Mesendoderm (in vitro differentiated cells): Measurements from ENCODE around the gene TGFBR1.

ENCODE experiments used
- DNase-seq: peaks from one replicate; pipeline ENCODE4 v3.0.0; 2013
- H2AK5ac ChIP-seq: 2 replicates; pipeline ENCODE4 v1.6.1; 2013; ENCODE audit warnings: low read length, inconsistent platforms
- H2BK120ac ChIP-seq: 2 replicates; pipeline ENCODE4 v1.6.1; 2013; ENCODE audit warnings: low read depth, mild to moderate bottlenecking, low read length, moderate library complexity, mixed read lengths
- H2BK15ac ChIP-seq: replicated peaks from 2 replicates; pipeline ENCODE4 v1.6.1; 2013; ENCODE audit warnings: low read depth, mild to moderate bottlenecking, moderate library complexity
- H2BK5ac ChIP-seq: 2 replicates; pipeline ENCODE4 v1.6.1; 2013; ENCODE audit warnings: low read length, inconsistent platforms
- H3K18ac ChIP-seq: 2 replicates; pipeline ENCODE4 v1.6.1; 2013; ENCODE audit warnings: mild to moderate bottlenecking, low read length, mixed read lengths
- H3K23ac ChIP-seq: one replicate; pipeline ENCODE4 v1.6.1; 2013; ENCODE audit warnings: low read length
- H3K27ac ChIP-seq: 2 replicates; pipeline ENCODE4 v1.5.1; 2013; ENCODE audit warnings: low read depth, mild to moderate bottlenecking, inconsistent platforms, low read length, moderate library complexity
- H3K27me3 ChIP-seq: 2 replicates; pipeline ENCODE4 v1.6.1; 2013; ENCODE audit warnings: low read length, control low read depth, mild to moderate bottlenecking, inconsistent platforms; ENCODE audit not compliant: insufficient read depth, poor library complexity
- H3K36me3 ChIP-seq: 2 replicates; pipeline ENCODE4 v1.6.1; 2013; ENCODE audit warnings: low read length, inconsistent platforms; ENCODE audit not compliant: control insufficient read depth, insufficient read depth
- H3K4ac ChIP-seq: one replicate; pipeline ENCODE4 v1.6.1; 2013; ENCODE audit warnings: low read depth, mild to moderate bottlenecking, low read length, moderate library complexity
- H3K4me1 ChIP-seq: 2 replicates; pipeline ENCODE4 v1.6.1; 2013; ENCODE audit warnings: low read depth, low read length, inconsistent platforms; ENCODE audit not compliant: control insufficient read depth
- H3K4me2 ChIP-seq: 2 replicates; pipeline ENCODE4 v1.6.1; 2013; ENCODE audit warnings: low read length
- H3K4me3 ChIP-seq: 2 replicates; pipeline ENCODE4 v1.5.1; 2013; ENCODE audit warnings: mild to moderate bottlenecking, low read length
- H3K56ac ChIP-seq: one replicate; pipeline ENCODE4 v1.6.1; 2013; ENCODE audit warnings: low read length
- H3K79me1 ChIP-seq: 2 replicates; pipeline ENCODE4 v1.6.1; 2013; ENCODE audit warnings: low read length, inconsistent platforms
- H3K79me2 ChIP-seq: 2 replicates; pipeline ENCODE4 v1.6.1; 2013; ENCODE audit warnings: mild to moderate bottlenecking, low read length; ENCODE audit not compliant: control insufficient read depth, insufficient read depth
- H3K9ac ChIP-seq: 2 replicates; pipeline ENCODE4 v1.6.1; 2013; ENCODE audit warnings: low read length, inconsistent platforms
- H4K5ac ChIP-seq: one replicate; pipeline ENCODE4 v1.6.1; 2013; ENCODE audit warnings: low read length
- H4K8ac ChIP-seq: one replicate; pipeline ENCODE4 v1.6.1; 2013; ENCODE audit warnings: low read depth, mild to moderate bottlenecking, control low read depth, low read length, moderate library complexity
- WGBS: extraction: QIAGEN DNeasy Blood & Tissue Kit; methylation state at CpG from one replicate; pipeline ENCODE4 v1.1.7; 2013; ENCODE audit warnings: low lambda C conversion rate, missing lambda C conversion rate; ENCODE audit not compliant: insufficient coverage; ENCODE audit errors: extremely low coverage; 5-methylcytosine and 5-hydroxymethylcytosine counted together

TGFBR1 gene

GRCh38 chr9:99118782-99119466 lies 14.0 kb downstream of the TGFBR1 start:
- no peak overlapping the region for H2AK5ac ChIP-seq
- no peaks in the 10 kb centered on the region for H3K27me3 ChIP-seq
- no peak overlapping the region for H3K4ac ChIP-seq
- no peak overlapping the region for H3K9ac ChIP-seq
- H4K8ac ChIP-seq, result no peak overlapping the region
- WGBS, result no CpG with 5 or more reads among the region's 7 CpGs
- no peak overlapping the region for H3K18ac ChIP-seq
- H2BK15ac ChIP-seq, result no peak overlapping the region
- no peak overlapping the region for H2BK5ac ChIP-seq
- DNase-seq, result no peak
- no peak overlapping the region for H3K23ac ChIP-seq
- H3K4me1 ChIP-seq, result no peaks in the 10 kb centered on the region
- H3K4me3 ChIP-seq, result no peak overlapping the region
- no peak overlapping the region for H3K56ac ChIP-seq
- H2BK120ac ChIP-seq, result no peak overlapping the region
- H3K4me2 ChIP-seq, result no peak overlapping the region
- no peak overlapping the region for H4K5ac ChIP-seq
- H3K79me1 ChIP-seq, result peaks cover 15% of the 10 kb centered on the region
- H3K36me3 ChIP-seq, result no peaks in the 10 kb centered on the region
- H3K27ac ChIP-seq, result no peak overlapping the region
- H3K79me2 ChIP-seq, result peaks cover 44% of the 10 kb centered on the region

- H4K8ac ChIP-seq, result no peak overlapping the region
- no peak overlapping the region for H2AK5ac ChIP-seq
- H3K36me3 ChIP-seq, result no peaks in the 10 kb centered on the region
- H2BK120ac ChIP-seq, result no peak overlapping the region
- no peak for DNase-seq
- peaks cover 11% of the 10 kb centered on the region for H3K79me1 ChIP-seq
- H3K9ac ChIP-seq, result no peak overlapping the region
- H3K18ac ChIP-seq, result no peak overlapping the region
- no peak overlapping the region for H4K5ac ChIP-seq
- no peak overlapping the region for H3K56ac ChIP-seq
- H2BK5ac ChIP-seq, result no peak overlapping the region
- H3K23ac ChIP-seq, result no peak overlapping the region
- no peaks in the 10 kb centered on the region for H3K4me1 ChIP-seq
- no peak overlapping the region for H2BK15ac ChIP-seq
- H3K79me2 ChIP-seq, result peaks cover 40% of the 10 kb centered on the region
- no peak overlapping the region for H3K27ac ChIP-seq
- H3K27me3 ChIP-seq, result no peaks in the 10 kb centered on the region
- no peak overlapping the region for H3K4ac ChIP-seq
- H3K4me2 ChIP-seq, result no peak overlapping the region
- no peak overlapping the region for H3K4me3 ChIP-seq
Observed at GRCh38 chr9:99119976-99120655, 15.2 kb downstream of the TGFBR1 start.

- no peak overlapping the region for H3K27ac ChIP-seq
- no peak overlapping the region for H3K18ac ChIP-seq
- no peak overlapping the region for H2BK15ac ChIP-seq
- H3K56ac ChIP-seq, result no peak overlapping the region
- peaks cover 37% of the 10 kb centered on the region for H3K79me2 ChIP-seq
- no peak overlapping the region for H2BK5ac ChIP-seq
- H3K4me1 ChIP-seq, result no peaks in the 10 kb centered on the region
- DNase-seq, result no peak
- no peak overlapping the region for H3K4me2 ChIP-seq
- no CpG with 5 or more reads among the region's 1 CpG for WGBS
- no peaks in the 10 kb centered on the region for H3K36me3 ChIP-seq
- no peak overlapping the region for H3K9ac ChIP-seq
- no peak overlapping the region for H3K23ac ChIP-seq
- no peak overlapping the region for H3K4me3 ChIP-seq
- H4K5ac ChIP-seq, result no peak overlapping the region
- no peak overlapping the region for H2BK120ac ChIP-seq
- H3K4ac ChIP-seq, result no peak overlapping the region
- peaks cover 12% of the 10 kb centered on the region for H3K79me1 ChIP-seq
- no peak overlapping the region for H2AK5ac ChIP-seq
- H4K8ac ChIP-seq, result no peak overlapping the region
- no peaks in the 10 kb centered on the region for H3K27me3 ChIP-seq
Observed at GRCh38 chr9:99121604-99122003, 16.7 kb downstream of the TGFBR1 start.

- Histone ChIP-seq H3K9ac (no peak overlapping the region), H2AK5ac (no peak overlapping the region), H3K4me1 (peaks cover 2% of the 10 kb centered on the region), H3K79me2 (peaks cover 35% of the 10 kb centered on the region), H3K4me3 (no peak overlapping the region), H4K8ac (no peak overlapping the region), H3K18ac (no peak overlapping the region), H3K27ac (no peak overlapping the region), H4K5ac (no peak overlapping the region), H3K79me1 (peaks cover 23% of the 10 kb centered on the region), H3K36me3 (no peaks in the 10 kb centered on the region), H2BK120ac (no peak overlapping the region), H3K27me3 (no peaks in the 10 kb centered on the region), H3K23ac (no peak overlapping the region), H3K4ac (no peak overlapping the region), H3K4me2 (no peak overlapping the region), H3K56ac (no peak overlapping the region), H2BK5ac (no peak overlapping the region), H2BK15ac (no peak overlapping the region)
- no CpG with 5 or more reads among the region's 3 CpGs for WGBS
- no peak for DNase-seq
Observed at GRCh38 chr9:99124534-99125255, 19.8 kb downstream of the TGFBR1 start.

- Histone ChIP-seq H3K4me1 (peaks cover 2% of the 10 kb centered on the region), H3K79me1 (peaks cover 26% of the 10 kb centered on the region), H4K5ac (no peak overlapping the region), H3K27ac (no peak overlapping the region), H3K23ac (no peak overlapping the region), H2BK120ac (no peak overlapping the region), H3K56ac (no peak overlapping the region), H3K27me3 (no peaks in the 10 kb centered on the region), H3K9ac (no peak overlapping the region), H2AK5ac (no peak overlapping the region), H2BK5ac (no peak overlapping the region), H3K4ac (no peak overlapping the region), H4K8ac (no peak overlapping the region), H3K18ac (no peak overlapping the region), H3K36me3 (no peaks in the 10 kb centered on the region), H3K4me2 (no peak overlapping the region), H2BK15ac (no peak overlapping the region), H3K79me2 (peaks cover 32% of the 10 kb centered on the region), H3K4me3 (no peak overlapping the region)
- DNase-seq, result no peak
- WGBS, result no CpG with 5 or more reads among the region's 1 CpG
Observed at GRCh38 chr9:99125446-99125845, 20.5 kb downstream of the TGFBR1 start.
